A549 (cell line): ENCODE results near the gene NRXN3. TPM values are rescaled to one million over a fixed set of nuclear protein-coding genes. Genes with fewer than 3 reads are reported as not detected.

ENCODE experiments used
- ATAC-seq, 2 experiments: fragments of 200-7000 bp in 1 of 2; fragments of >200 bp in 1 of 2; cut with Nextera tagmentation in 1 of 2; cut with Tn5 transposase in 1 of 2; 3 replicates each; pipeline versions ENCODE4 v1.8.0 to v1.9.1; 2018 to 2020; ENCODE audit warnings: mild to moderate bottlenecking in 1 of 2, moderate library complexity in 1 of 2
- CTCF ChIA-PET: fragments of 300-600 bp; sonication (Branson Sonifier 250); formaldehyde crosslinking; extraction: SDS; loops from one replicate; lab custom pipeline; 2021; ENCODE audit warnings: antibody characterized with exemption, inconsistent platforms; lab: Yijun Ruan, JAX
- POLR2A ChIA-PET: fragments of 350-600 bp; formaldehyde crosslinking; extraction: SDS; loops from one replicate; lab custom pipeline; 2021; ENCODE audit warnings: antibody characterized with exemption, inconsistent platforms; lab: Yijun Ruan, JAX
- DNase-seq, 2 experiments: peaks; one replicate each; pipeline versions ENCODE4 v3.0.0 to v3.0.0-alpha.2; 2011 to 2016; ENCODE audit warnings: low read depth in 1 of 2, low spot score in 1 of 2
- FAIRE-seq: peaks from 2 replicates; lab custom pipeline; 2011; peaks lifted over from hg19 to GRCh38; lab: Jason Lieb, UNC
- H3K27ac ChIP-seq, 2 experiments: fragments of >200 bp; sonication (Bioruptor Twin); formaldehyde crosslinking; 3 replicates each; pipeline ENCODE4 v1.5.1; 2016 to 2017
- H3K4me1 ChIP-seq: fragments of >200 bp; sonication (Bioruptor Twin); formaldehyde crosslinking; 3 replicates; pipeline ENCODE4 v1.6.1; 2016
- H3K4me2 ChIP-seq: fragments of >200 bp; sonication (Bioruptor Twin); formaldehyde crosslinking; 3 replicates; pipeline ENCODE4 v1.6.1; 2016
- H3K4me3 ChIP-seq: fragments of >200 bp; sonication (Bioruptor Twin); formaldehyde crosslinking; 3 replicates; pipeline ENCODE4 v1.5.1; 2016
- H3K9me3 ChIP-seq: fragments of >200 bp; sonication (Bioruptor Twin); formaldehyde crosslinking; 3 replicates; pipeline ENCODE4 v1.6.1; 2016
- ATOH8 ChIP-seq: fragments of 250-450 bp; sonication (Bioruptor Pico); IDR thresholded peaks from 2 replicates; pipeline ENCODE4 v1.5.0; 2020; ENCODE audit warnings: low read depth, mild to moderate bottlenecking, moderate library complexity
- CHD2 ChIP-seq: fragments of 150-350 bp; IDR thresholded peaks from 2 replicates; pipeline ENCODE4 v1.6.1; 2014; ENCODE audit warnings: low read length; ENCODE audit not compliant: partially characterized antibody
- CHD4 ChIP-seq: fragments of 200-600 bp; sonication (generic); IDR thresholded peaks from 2 replicates; pipeline ENCODE4 v1.6.1; 2016; ENCODE audit warnings: antibody characterized with exemption, mild to moderate bottlenecking, borderline replicate concordance
- EHF ChIP-seq: fragments of 250-450 bp; sonication (Bioruptor Pico); IDR thresholded peaks from 2 replicates; pipeline ENCODE4 v1.5.0; 2020; ENCODE audit warnings: mild to moderate bottlenecking
- ELK1 ChIP-seq: fragments of 150-350 bp; IDR thresholded peaks from 2 replicates; pipeline ENCODE4 v1.6.1; 2014; ENCODE audit warnings: low read depth, mild to moderate bottlenecking, low read length
- FOSB ChIP-seq: fragments of 250-450 bp; sonication (Bioruptor Pico); IDR thresholded peaks from 2 replicates; pipeline ENCODE4 v1.5.0; 2020; ENCODE audit warnings: mild to moderate bottlenecking, moderate library complexity
- FOSL2 ChIP-seq, 2 experiments: fragments of 450-650 bp in 1 of 2; fragments of >200 bp in 1 of 2; sonication (Bioruptor Twin) in 1 of 2; formaldehyde crosslinking; IDR thresholded peaks; 2 replicates each; pipeline versions ENCODE4 v1.5.0 to v1.6.1; 2016 to 2020; ENCODE audit warnings: mild to moderate bottlenecking in 1 of 2, moderate library complexity in 1 of 2
- HEYL ChIP-seq: fragments of 250-450 bp; sonication (Bioruptor Pico); IDR thresholded peaks from 2 replicates; pipeline ENCODE4 v1.8.0; 2021; ENCODE audit warnings: mild to moderate bottlenecking, moderate library complexity
- HOXB13 ChIP-seq: fragments of 250-450 bp; sonication (Bioruptor Pico); IDR thresholded peaks from 2 replicates; pipeline ENCODE4 v1.5.0; 2020; ENCODE audit warnings: low read depth, mild to moderate bottlenecking, moderate library complexity
- HOXB5 ChIP-seq: fragments of 250-450 bp; sonication (Bioruptor Pico); IDR thresholded peaks from 2 replicates; pipeline ENCODE4 v1.5.0; 2020; ENCODE audit warnings: mild to moderate bottlenecking, moderate library complexity
- KDM1A ChIP-seq: fragments of 200-600 bp; sonication (generic); IDR thresholded peaks from 2 replicates; pipeline ENCODE4 v1.6.1; 2016; ENCODE audit warnings: low read depth, mild to moderate bottlenecking
- KDM5A ChIP-seq: fragments of 200-600 bp; sonication (generic); IDR thresholded peaks from 2 replicates; pipeline ENCODE4 v1.6.1; 2016; ENCODE audit warnings: antibody characterized with exemption, mild to moderate bottlenecking
- NR3C1 ChIP-seq: fragments of >200 bp; sonication (Bioruptor Twin); formaldehyde crosslinking; IDR thresholded peaks from 3 replicates; pipeline ENCODE4 v1.6.1; 2017
- PBX3 ChIP-seq: IDR thresholded peaks from 2 replicates; pipeline ENCODE4 v1.6.1; 2012
- REST ChIP-seq: fragments of 200-600 bp; sonication (generic); IDR thresholded peaks from 2 replicates; pipeline ENCODE4 v1.6.1; 2016; ENCODE audit warnings: antibody characterized with exemption, mild to moderate bottlenecking, moderate library complexity
- RNF2 ChIP-seq: fragments of 200-600 bp; sonication (generic); IDR thresholded peaks from 2 replicates; pipeline ENCODE4 v1.6.1; 2016; ENCODE audit warnings: low read depth, mild to moderate bottlenecking, antibody characterized with exemption, moderate library complexity, borderline replicate concordance
- SMC3 ChIP-seq: fragments of >200 bp; sonication (Bioruptor Twin); formaldehyde crosslinking; IDR thresholded peaks from 3 replicates; pipeline ENCODE4 v1.6.1; 2018; ENCODE audit warnings: inconsistent platforms
- SREBF2 ChIP-seq: fragments of 450-650 bp; IDR thresholded peaks from 2 replicates; pipeline ENCODE4 v1.6.1; 2014; ENCODE audit warnings: mild to moderate bottlenecking, moderate library complexity
- WGBS: methylation state at CpG from one replicate; pipeline ENCODE4 v1.1.6; 2017; ENCODE audit errors: missing lambda C conversion rate; 5-methylcytosine and 5-hydroxymethylcytosine counted together
- polyA plus RNA-seq, 4 experiments: library from polyadenylated mRNA; depleted of rRNA in 3 of 4; stranded (reverse); fragments of >200 nt; fragmentation: RNase III in 1 of 4; extraction: RNeasy Plus Mini Kit Qiagen cat#74134 plus additional on column Dnase treatment in 1 of 4; gene quantifications; 2 replicates in 3 of 4; 3 replicates in 1 of 4; pipeline ENCODE4 v1.2.3, GENCODE V29; 2011 to 2017

NRXN3 gene
- polyA plus RNA-seq, 2 of the 4 experiments (the other 2 are of a cell fraction), result 0.62 to 2.3 TPM

- H3K4me3 ChIP-seq, result no peak overlapping the region
- CTCF ChIA-PET, result no interaction called here
- H3K27ac ChIP-seq, result no peak overlapping the region
- no peak overlapping the region for H3K4me2 ChIP-seq
- H3K4me1 ChIP-seq, result no peaks in the 10 kb centered on the region
- FAIRE-seq (no peak), ATAC-seq (no peak), DNase-seq (no peak)
- 13% methylated on average over 4 of the region's 4 CpGs for WGBS
- H3K9me3 ChIP-seq, result no peaks in the 10 kb centered on the region
- TF ChIP-seq ELK1 (no peak), NR3C1 (no peak), FOSB (no peak), PBX3 (no peak), REST (no peak), HEYL (CRISPR knock-in tag) (no peak), EHF (CRISPR knock-in tag) (no peak), CHD4 (no peak), SMC3 (no peak), SREBF2 (no peak), HOXB13 (CRISPR knock-in tag) (no peak), FOSL2 (IDR thresholded peaks at IDR 0.05) (no peak), FOSL2 (CRISPR knock-in tag; IDR thresholded peaks at IDR 0.05) (no peak), CHD2 (no peak), ATOH8 (CRISPR knock-in tag) (no peak), RNF2 (no peak), HOXB5 (CRISPR knock-in tag) (no peak), KDM1A (no peak), KDM5A (no peak)
- POLR2A ChIA-PET, result no interaction called here
Measured at GRCh38 chr14:79179985-79180384, 1009.8 kb downstream of the NRXN3 start.

- no peak overlapping the region for H3K4me3 ChIP-seq
- WGBS, result 16% methylated on average over 4 of the region's 4 CpGs
- H3K4me1 ChIP-seq, result no peaks in the 10 kb centered on the region
- ChIA-PET CTCF (no interaction called here), POLR2A (no interaction called here)
- no peak for FAIRE-seq
- ATAC-seq, result no peak
- no peak overlapping the region for H3K4me2 ChIP-seq
- no peak for DNase-seq
- no peaks in the 10 kb centered on the region for H3K9me3 ChIP-seq
- TF ChIP-seq EHF (CRISPR knock-in tag) (no peak), FOSB (no peak)
- no peak overlapping the region for H3K27ac ChIP-seq
Measured at GRCh38 chr14:79180656-79181055, 1010.5 kb downstream of the NRXN3 start.
